K562 (cell line): ENCODE data around the gene ABCA3. TPM values are rescaled to one million over a fixed set of nuclear protein-coding genes. Genes with fewer than 3 reads are reported as not detected.
A peak's percentile ranks its signal among the peaks of the same experiment; 100 is the strongest.

Experiments used
- POLR2G ChIP-seq: fragments of 200-400 bp; formaldehyde crosslinking; IDR thresholded peaks from 2 replicates; pipeline ENCODE4 v1.6.1; 2017; ENCODE audit warnings: low read depth, mild to moderate bottlenecking, antibody characterized with exemption, low read length, moderate library complexity
- RBFOX2 ChIP-seq: fragments of 200-400 bp; formaldehyde crosslinking; IDR thresholded peaks from 2 replicates; pipeline ENCODE4 v1.6.1; 2017; ENCODE audit warnings: low read depth, mild to moderate bottlenecking, low read length, moderate library complexity
- U2AF1 ChIP-seq: fragments of 200-400 bp; formaldehyde crosslinking; optimal IDR thresholded peaks from 2 replicates; pipeline ENCODE3; 2017; ENCODE audit warnings: mild to moderate bottlenecking, low read depth, low read length, moderate library complexity
- ZNF121 ChIP-seq: sonication (generic); formaldehyde crosslinking; conservative IDR thresholded peaks from 2 replicates; pipeline ENCODE4 v1.8.0; 2022; ENCODE audit warnings: missing genetic modification reagents
- ZNF24 ChIP-seq: fragments of 450-650 bp; IDR thresholded peaks from 2 replicates; pipeline ENCODE4 v1.6.1; 2016
- ZNF318 ChIP-seq, 2 experiments: fragments of 450-650 bp; IDR thresholded peaks; 2 replicates each; pipeline ENCODE4 v1.6.1; 2016; ENCODE audit warnings: mild to moderate bottlenecking in 2 of 2, borderline replicate concordance in 1 of 2, low read depth in 1 of 2, moderate library complexity in 1 of 2
- ZNF707 ChIP-seq: fragments of 250-450 bp; sonication (Bioruptor Pico); conservative IDR thresholded peaks from 2 replicates; pipeline ENCODE4 v1.8.0; 2022; ENCODE audit warnings: inconsistent platforms, mild to moderate bottlenecking, moderate library complexity
- polyA plus RNA-seq, 8 experiments: library from polyadenylated mRNA; depleted of rRNA in 4 of 8; stranded (reverse) in 5 of 8; unstranded in 3 of 8; fragments of >200 nt; fragmentation: Nextera tagmentation in 2 of 8; fragmentation: Illumina TruSeq in 1 of 8; extraction: Ambion mirVana in 2 of 8; extraction: Trizol in 1 of 8; gene quantifications; 2 replicates each; pipeline versions ENCODE4 v1.2.1 to v1.2.3, GENCODE V29; 2011 to 2014; ENCODE audit warnings: inconsistent platforms in 1 of 8, missing spikeins in 1 of 8
- total RNA-seq, 7 experiments: library from RNA; depleted of rRNA in 6 of 7; stranded (reverse); fragments of >200 nt in 6 of 7; fragmentation: Illumina TruSeq in 2 of 7; extraction: Trizol in 2 of 7; gene quantifications; 2 replicates each; pipeline versions ENCODE4 v1.2.1 to v1.2.3, GENCODE V29; 2011 to 2021; ENCODE audit warnings: low replicate concordance in 1 of 7
- TF ChIP-seq, protein P1 (sequence below), 2 experiments: fragments of 450-650 bp in 1 of 2; sonication (generic) in 1 of 2; formaldehyde crosslinking in 1 of 2; IDR thresholded peaks; 2 replicates each; pipeline versions ENCODE4 v1.7.1 to v1.9.0; 2016 to 2022; ENCODE audit warnings: inconsistent platforms in 1 of 2, mild to moderate bottlenecking in 1 of 2, missing genetic modification reagents in 1 of 2

ABCA3 gene
- total and polyA plus RNA-seq, 9 of the 15 experiments (the other 6 are each of a cell fraction or from before 2014, with no cell fraction given) = 0.66 to 23.7 (median 6.9) TPM

GRCh38 chr16:2337431-2338296 is 2.9 kb downstream of the ABCA3 start (continued):
- TF ChIP-seq, protein P1, sequence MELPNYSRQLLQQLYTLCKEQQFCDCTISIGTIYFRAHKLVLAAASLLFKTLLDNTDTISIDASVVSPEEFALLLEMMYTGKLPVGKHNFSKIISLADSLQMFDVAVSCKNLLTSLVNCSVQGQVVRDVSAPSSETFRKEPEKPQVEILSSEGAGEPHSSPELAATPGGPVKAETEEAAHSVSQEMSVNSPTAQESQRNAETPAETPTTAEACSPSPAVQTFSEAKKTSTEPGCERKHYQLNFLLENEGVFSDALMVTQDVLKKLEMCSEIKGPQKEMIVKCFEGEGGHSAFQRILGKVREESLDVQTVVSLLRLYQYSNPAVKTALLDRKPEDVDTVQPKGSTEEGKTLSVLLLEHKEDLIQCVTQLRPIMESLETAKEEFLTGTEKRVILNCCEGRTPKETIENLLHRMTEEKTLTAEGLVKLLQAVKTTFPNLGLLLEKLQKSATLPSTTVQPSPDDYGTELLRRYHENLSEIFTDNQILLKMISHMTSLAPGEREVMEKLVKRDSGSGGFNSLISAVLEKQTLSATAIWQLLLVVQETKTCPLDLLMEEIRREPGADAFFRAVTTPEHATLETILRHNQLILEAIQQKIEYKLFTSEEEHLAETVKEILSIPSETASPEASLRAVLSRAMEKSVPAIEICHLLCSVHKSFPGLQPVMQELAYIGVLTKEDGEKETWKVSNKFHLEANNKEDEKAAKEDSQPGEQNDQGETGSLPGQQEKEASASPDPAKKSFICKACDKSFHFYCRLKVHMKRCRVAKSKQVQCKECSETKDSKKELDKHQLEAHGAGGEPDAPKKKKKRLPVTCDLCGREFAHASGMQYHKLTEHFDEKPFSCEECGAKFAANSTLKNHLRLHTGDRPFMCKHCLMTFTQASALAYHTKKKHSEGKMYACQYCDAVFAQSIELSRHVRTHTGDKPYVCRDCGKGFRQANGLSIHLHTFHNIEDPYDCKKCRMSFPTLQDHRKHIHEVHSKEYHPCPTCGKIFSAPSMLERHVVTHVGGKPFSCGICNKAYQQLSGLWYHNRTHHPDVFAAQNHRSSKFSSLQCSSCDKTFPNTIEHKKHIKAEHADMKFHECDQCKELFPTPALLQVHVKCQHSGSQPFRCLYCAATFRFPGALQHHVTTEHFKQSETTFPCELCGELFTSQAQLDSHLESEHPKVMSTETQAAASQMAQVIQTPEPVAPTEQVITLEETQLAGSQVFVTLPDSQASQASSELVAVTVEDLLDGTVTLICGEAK (IDR thresholded peaks at IDR 0.05) = no peak
- TF ChIP-seq, protein P1 (CRISPR knock-in tag; IDR thresholded peaks at IDR 0.05) = no peak
- no peak for TF ChIP-seq U2AF1
- 0 out of 2 replicates have a peak, but pooled peaks have one; percentile 21 for TF ChIP-seq RBFOX2
- TF ChIP-seq POLR2G = 0 out of 2 replicates have a peak, but pooled peaks have one; percentile 25
- TF ChIP-seq ZNF707 (CRISPR knock-in tag) = no peak
- TF ChIP-seq ZNF121 (CRISPR knock-in tag) = peak; percentile 58; the same call in 1 of the 2 replicates
- TF ChIP-seq ZNF318 (IDR thresholded peaks at IDR 0.05; ENCODE audit: borderline replicate concordance in 1 of 2, low read depth in 1 of 2) = no peak
- TF ChIP-seq ZNF24 = no peak
